Vagina (tissue), 2 donors: ENCODE results near the gene TMEM134. TPM values are rescaled to one million over a fixed set of nuclear protein-coding genes. Genes with fewer than 3 reads are reported as not detected.

Source experiments
- DNase-seq, 2 donors: peaks; one replicate each; pipeline ENCODE4 v3.0.0-alpha.2; 2017; ENCODE audit errors: extremely low spot score in 2 of 2
- H3K27ac ChIP-seq: fragments of 200-600 bp; sonication (generic); one replicate; pipeline ENCODE4 v1.5.1; 2019
- H3K27me3 ChIP-seq: fragments of 200-600 bp; sonication (generic); one replicate; pipeline ENCODE4 v1.5.1; 2019
- H3K36me3 ChIP-seq, 2 donors: fragments of 200-600 bp; sonication (generic); one replicate each; pipeline ENCODE4 v1.5.1; 2017 to 2019
- H3K4me1 ChIP-seq: fragments of 200-600 bp; sonication (generic); one replicate; pipeline ENCODE4 v1.5.1; 2019
- H3K4me3 ChIP-seq, 2 donors: fragments of 200-600 bp; sonication (generic); 1 replicate in 1 of 2; 2 replicates in 1 of 2; pipeline ENCODE4 v1.5.1; 2016 to 2019
- H3K9me3 ChIP-seq: fragments of 200-600 bp; sonication (generic); one replicate; pipeline ENCODE4 v1.5.1; 2019
- CTCF ChIP-seq, 3 experiments: fragments of 450-650 bp in 2 of 3; fragments of 200-600 bp in 1 of 3; sonication (generic) in 1 of 3; IDR thresholded peaks; one replicate each; pipeline ENCODE4 v1.5.1; 2017 to 2019; ENCODE audit warnings: antibody characterized with exemption in 3 of 3, mild to moderate bottlenecking in 2 of 3, moderate library complexity in 2 of 3
- POLR2A ChIP-seq, 2 donors: fragments of 450-650 bp; IDR thresholded peaks; one replicate each; pipeline ENCODE4 v1.6.1; 2017; ENCODE audit warnings: antibody characterized with exemption in 2 of 2, mild to moderate bottlenecking in 2 of 2, moderate library complexity in 2 of 2
- POLR2AphosphoS5 ChIP-seq, 2 donors: sonication (generic); formaldehyde crosslinking; IDR thresholded peaks; one replicate each; pipeline ENCODE4 v1.9.0; 2017; ENCODE audit warnings: antibody characterized with exemption in 2 of 2, mild to moderate bottlenecking in 2 of 2, low read depth in 1 of 2; ENCODE audit not compliant: insufficient read depth in 1 of 2
- intact Hi-C: fragments of 100-400 bp; cut with DNase I; formaldehyde crosslinking; loops from one replicate; pipeline ENCODE4 v1.15.1; 2023
- total RNA-seq: library from RNA; depleted of rRNA; stranded (reverse); fragments of >200 nt; gene quantifications from one replicate; pipeline ENCODE4 v1.2.3, GENCODE V29; 2016

TMEM134 gene
- total RNA-seq, 1 donor from 2014 or later, result 88.6 TPM

DNA sequence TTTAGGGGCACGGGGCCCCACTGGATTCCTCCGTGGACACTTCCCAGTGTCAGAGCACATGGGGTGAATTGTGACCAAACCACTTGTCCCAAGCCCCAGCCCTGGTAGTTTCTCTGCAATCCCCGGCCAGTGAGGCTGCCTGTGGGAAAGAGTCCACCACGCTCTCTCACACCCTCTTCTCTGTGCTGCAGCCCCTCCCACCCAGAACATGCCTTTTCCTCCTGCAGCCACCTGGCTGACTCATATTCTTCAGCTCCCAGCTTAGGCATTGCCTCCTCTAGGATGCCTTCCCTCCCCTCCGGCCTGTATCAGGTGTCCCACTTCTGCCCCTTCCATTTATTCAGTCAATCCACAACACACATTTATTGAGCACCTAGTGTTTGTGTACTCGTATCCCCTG lies 46.2 kb downstream of the TMEM134 start:
- H3K36me3 ChIP-seq, result no peaks in the 10 kb centered on the region
- peaks cover 37% of the 10 kb centered on the region for H3K4me1 ChIP-seq
- intact Hi-C loops, result loop anchor here (5.0 kb wide), 1 partner anchor 44 kb away; the partner anchor contains the start of gene TMEM134
- H3K4me3 ChIP-seq, result no peak overlapping the region
- TF ChIP-seq POLR2A (IDR thresholded peaks at IDR 0.05) (no peak), CTCF (IDR thresholded peaks at IDR 0.05) (no peak), POLR2AphosphoS5 (IDR thresholded peaks at IDR 0.05; ENCODE audit: insufficient read depth in 1 of 2, low read depth in 1 of 2) (no peak)
- no peak overlapping the region for H3K27ac ChIP-seq
- no peaks in the 10 kb centered on the region for H3K9me3 ChIP-seq
- DNase-seq, result no peak
- H3K27me3 ChIP-seq, result no peaks in the 10 kb centered on the region

DNA sequence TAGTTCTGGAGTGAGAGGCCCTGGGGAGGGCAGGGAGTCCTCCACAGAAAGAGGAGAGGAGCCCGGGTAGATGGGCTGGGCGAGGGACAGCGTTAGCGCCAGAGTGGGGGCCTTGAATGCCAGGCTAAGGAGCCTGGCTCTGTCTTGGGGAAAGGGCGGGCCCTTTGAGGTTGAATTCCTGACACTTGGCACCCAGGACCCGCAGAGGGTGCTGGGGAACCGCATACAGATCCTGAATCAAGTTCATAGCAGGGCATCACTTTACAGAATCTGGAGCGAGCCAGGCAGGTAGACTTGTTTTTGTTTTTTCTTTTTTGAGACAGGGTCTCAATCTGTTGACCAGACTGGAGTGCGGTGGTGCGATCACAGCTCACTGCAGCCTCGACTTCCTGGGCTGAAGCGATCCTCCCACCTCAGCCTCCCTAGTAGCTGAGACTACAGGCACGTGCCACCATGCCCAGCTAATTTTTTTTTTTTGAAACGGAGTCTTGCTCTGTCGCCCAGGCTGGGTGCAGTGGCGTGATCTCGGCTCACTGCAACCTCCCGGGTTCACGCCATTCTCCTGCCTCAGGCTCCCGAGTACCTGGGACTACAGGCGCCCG lies 47.5 kb downstream of the TMEM134 start:
- intact Hi-C loops, result loop anchor here (5.0 kb wide), 1 partner anchor 46 kb away; the partner anchor contains the start of gene TMEM134
- no peaks in the 10 kb centered on the region for H3K27me3 ChIP-seq
- no peak for TF ChIP-seq POLR2A (IDR thresholded peaks at IDR 0.05)
- TF ChIP-seq CTCF (IDR thresholded peaks at IDR 0.05), result no peak
- TF ChIP-seq POLR2AphosphoS5 (IDR thresholded peaks at IDR 0.05; ENCODE audit: insufficient read depth in 1 of 2, low read depth in 1 of 2), result peak in 1 of 2 donors; percentile 60
- H3K4me3 ChIP-seq, result peak overlapping the region; percentile 59 to 83
- peak overlapping the region; percentile 76 for H3K27ac ChIP-seq
- no peaks in the 10 kb centered on the region for H3K9me3 ChIP-seq
- DNase-seq, result no peak
- peaks cover 43% of the 10 kb centered on the region for H3K4me1 ChIP-seq
- H3K36me3 ChIP-seq, result no peaks in the 10 kb centered on the region

DNA sequence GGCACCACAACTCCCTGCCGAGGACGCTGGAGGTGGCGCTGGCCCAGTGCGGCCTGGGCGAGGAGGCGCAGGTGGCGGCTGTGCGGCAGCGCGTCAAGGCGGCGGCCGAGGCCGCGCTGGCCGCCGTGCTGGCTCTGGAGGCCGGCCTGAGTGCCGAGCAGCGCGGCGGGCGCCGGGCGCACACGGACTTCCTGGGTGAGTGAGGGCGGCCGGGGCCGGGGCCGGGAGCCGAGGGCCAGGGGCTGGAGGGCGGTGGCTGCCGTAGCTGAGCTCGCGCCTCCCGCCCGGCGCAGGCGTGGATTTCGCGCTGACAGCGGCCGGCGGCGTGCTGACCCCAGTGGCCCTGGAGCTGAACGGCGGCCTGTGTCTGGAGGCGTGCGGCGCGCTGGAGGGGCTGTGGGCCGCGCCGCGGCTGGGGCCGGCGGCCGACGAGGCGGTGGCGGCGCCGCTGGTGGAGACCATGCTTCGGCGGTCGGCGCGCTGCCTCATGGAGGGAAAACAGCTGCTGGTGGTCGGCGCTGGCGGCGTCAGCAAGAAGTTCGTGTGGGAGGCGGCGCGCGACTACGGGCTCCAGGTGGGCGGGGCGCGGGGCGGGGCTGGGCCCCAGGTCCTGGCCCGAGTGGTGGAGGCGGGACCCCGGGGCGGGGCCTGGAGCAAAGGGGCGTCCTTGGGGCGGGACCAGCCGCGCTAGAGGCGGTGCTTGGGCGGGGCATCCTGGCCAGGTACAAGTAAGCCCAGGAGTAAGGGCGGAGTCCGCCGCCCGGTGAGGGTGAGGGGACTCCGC lies 48.2 kb downstream of the TMEM134 start:
- H3K27ac ChIP-seq, result peak overlapping the region; percentile 76
- no peaks in the 10 kb centered on the region for H3K9me3 ChIP-seq
- peak overlapping the region; percentile 59 to 83 for H3K4me3 ChIP-seq
- TF ChIP-seq CTCF (IDR thresholded peaks at IDR 0.05), result no peak
- no peak for TF ChIP-seq POLR2AphosphoS5 (IDR thresholded peaks at IDR 0.05; ENCODE audit: insufficient read depth in 1 of 2, low read depth in 1 of 2)
- TF ChIP-seq POLR2A (IDR thresholded peaks at IDR 0.05), result peak in 1 of 2 donors; percentile 62
- no peaks in the 10 kb centered on the region for H3K27me3 ChIP-seq
- DNase-seq, result peak; percentile 95 to 99
- H3K36me3 ChIP-seq, result no peaks in the 10 kb centered on the region
- intact Hi-C loops, result loop anchor here (5.0 kb wide), 1 partner anchor 46 kb away; the partner anchor contains the start of gene TMEM134
- H3K4me1 ChIP-seq, result peaks cover 50% of the 10 kb centered on the region

- Histone ChIP-seq H3K4me1 (peaks cover 56% of the 10 kb centered on the region), H3K4me3 (peak overlapping the region; percentile 59 to 83), H3K27me3 (peaks cover under 1% of the 10 kb centered on the region), H3K9me3 (no peaks in the 10 kb centered on the region), H3K27ac (peak overlapping the region; percentile 76), H3K36me3 (no peaks in the 10 kb centered on the region)
- TF ChIP-seq POLR2A (IDR thresholded peaks at IDR 0.05) (no peak), CTCF (IDR thresholded peaks at IDR 0.05) (no peak), POLR2AphosphoS5 (IDR thresholded peaks at IDR 0.05; ENCODE audit: insufficient read depth in 1 of 2, low read depth in 1 of 2) (no peak)
- no peak for DNase-seq
- intact Hi-C loops, result loop anchor here (5.0 kb wide), 1 partner anchor 47 kb away; the partner anchor contains the start of gene TMEM134
These were observed 48.9 kb downstream of the TMEM134 start for GRCh38 chr11:67420147-67420645.
